ENCODE measurements around the gene MAPK8IP2.

The MAPK8IP2 gene

DNA sequence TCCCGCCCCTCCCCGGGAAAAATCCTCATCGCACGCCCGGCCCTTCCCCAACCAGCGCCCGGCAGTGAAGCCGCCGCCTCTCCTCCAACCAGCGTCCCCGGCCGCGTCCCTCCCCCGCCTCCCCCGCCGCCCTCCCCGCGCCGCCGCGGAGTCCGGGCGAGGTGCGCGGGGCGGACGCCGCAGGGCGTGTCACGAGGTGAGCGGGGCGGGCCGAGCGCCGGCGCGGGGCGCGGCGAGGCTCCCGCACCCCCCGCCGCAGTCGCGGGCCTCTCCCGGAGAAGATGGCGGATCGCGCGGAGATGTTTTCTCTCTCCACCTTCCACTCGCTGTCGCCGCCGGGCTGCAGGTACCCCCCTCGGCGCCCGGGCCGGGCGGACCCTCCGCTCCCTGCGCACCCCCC is at the start of gene MAPK8IP2:
TSS of gene MAPK8IP2 (plus strand) at position 256 of the 400 bp plus-strand sequence. CDS start at position 282, 26 bp downstream.
- no peak for DNase-seq (ENCODE audit: low read depth in 2 of 2)

DNA sequence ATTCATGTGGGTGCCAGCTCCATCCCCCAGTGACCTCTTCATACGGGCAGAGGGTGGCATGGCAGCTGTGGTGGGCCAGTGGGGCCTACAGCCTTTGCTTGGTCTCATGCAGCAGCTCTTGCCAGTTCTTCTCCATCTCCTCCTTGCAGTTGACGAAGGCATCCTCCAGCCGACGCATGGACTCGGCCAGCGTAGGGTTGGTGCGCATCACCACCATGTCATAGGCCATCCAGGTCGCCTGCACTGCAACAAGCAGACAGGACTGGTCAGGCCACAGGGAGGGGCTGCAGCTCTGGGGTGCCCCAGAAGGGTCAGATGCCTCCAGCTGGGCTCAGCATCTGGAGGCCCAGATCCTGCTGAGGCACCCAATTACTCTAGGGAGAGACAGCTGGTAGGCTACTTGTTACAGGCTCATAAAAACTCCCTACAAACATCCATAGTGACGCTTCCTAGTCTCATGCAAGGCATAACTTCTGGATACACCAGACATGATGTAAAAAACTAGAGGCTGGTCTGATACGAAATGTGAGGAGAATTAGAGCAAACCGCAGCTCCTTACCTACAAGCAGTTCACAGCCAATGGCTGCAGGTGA is 49.3 kb upstream of the MAPK8IP2 start:
- DNase-seq (ENCODE audit: low read depth in 2 of 2) = no peak

DNA sequence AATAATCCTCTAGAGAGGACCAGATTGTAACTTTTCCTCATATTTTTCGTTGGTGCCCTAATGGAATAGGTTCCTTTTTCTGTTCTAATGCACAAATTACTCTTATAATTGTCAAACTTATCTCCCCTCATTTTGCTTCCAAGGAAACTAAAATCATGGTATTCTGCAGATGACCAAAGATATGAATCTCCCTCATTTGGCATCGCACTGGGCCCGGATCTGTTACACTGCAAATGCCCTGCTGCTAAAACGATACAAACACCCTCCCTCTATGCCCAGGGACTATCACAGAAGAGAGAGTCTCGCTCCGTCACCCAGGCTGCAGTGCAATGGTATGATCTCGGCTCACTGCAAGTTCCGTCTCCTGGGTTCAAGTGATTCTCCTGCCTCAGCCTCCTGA is 47.3 kb upstream of the MAPK8IP2 start:
- no peak for DNase-seq (ENCODE audit: low read depth in 2 of 2)

DNA sequence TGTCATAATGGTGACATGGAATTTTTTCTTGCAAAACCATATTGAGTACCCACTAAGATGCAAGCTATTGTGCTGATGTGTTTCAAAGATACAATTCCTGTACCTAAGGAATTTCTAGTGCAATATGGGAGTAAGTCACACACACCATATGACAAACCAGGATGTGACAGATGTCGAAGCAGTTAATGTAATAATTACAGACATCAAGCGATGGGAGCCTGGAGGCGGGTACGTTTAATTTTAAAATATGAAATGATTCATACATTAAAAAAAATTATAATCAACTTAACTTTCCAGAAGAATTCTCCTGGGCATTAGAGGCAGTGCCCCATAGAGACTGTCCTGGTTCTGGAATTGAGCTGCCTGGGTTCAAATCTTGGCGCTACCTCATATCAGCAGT is 43.9 kb upstream of the MAPK8IP2 start:
- DNase-seq (ENCODE audit: low read depth in 2 of 2) = no peak

DNA sequence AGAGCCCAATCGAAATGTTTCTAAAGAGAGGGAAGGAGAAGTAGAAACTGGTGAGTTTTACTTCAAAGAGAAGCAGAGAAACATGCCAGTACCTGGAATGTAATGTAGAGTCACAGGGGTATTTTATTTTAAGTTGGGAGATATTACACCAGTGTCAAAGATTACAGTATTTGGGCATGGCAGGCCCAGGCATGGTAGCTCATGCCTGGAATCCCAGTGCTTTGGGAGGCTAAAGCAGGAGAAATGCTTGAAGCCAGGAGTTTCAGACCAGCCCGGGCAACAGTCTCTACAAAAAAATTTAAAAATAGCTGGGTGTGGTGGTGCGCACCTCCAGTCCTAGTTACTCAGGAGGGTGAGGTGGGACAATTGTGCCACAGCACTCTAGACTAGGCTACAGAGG is 40.6 kb upstream of the MAPK8IP2 start:
- DNase-seq (ENCODE audit: low read depth in 2 of 2) = no peak

DNA sequence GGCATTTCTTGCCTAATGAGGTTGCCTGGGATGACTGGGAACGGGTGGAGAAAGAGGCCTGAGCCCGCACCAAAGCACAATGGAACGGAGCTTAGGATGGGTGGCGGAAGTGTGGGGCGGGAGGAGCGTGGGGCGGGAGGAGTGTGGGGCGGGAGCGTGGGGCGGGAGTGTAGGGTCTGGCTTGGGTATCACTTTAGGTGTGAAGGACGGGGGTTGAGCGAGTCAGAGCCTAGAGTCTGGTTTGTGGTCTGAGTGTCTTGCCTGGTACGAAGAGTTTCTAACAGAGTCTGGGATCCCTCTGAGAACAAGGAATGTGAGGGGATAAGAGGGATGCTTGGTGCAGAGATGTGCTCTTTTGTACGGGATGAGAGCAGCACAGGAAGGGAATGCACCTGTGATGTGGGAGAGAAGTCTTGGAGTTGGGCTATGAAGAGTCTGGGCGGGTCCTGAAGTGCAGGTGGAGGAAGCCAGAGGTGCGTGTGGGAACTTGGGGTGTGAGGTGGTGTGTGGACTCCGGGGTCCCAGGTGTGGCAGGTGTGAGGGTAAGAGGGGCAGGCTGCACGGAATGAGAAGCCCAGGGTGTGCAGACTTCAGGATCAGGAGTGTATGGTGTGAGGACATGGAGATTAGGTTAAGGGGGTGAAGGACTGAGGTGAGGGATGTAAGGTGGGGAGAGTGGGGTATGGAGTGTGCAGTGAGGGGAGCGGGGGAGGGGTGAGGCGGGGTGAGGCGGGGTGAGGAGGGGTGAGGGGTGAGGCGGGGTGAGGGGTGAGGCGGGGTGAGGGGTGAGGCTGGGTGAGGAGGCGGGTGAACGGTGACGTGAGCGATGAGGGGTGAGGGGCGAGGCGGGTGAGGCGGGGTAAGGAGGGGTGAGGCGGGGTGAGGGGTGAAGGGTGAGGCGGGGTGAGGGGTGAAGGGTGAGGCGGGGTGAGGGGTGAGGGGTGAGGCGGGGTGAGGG is 38.9 kb upstream of the MAPK8IP2 start:
- DNase-seq (ENCODE audit: low read depth in 2 of 2) = no peak

DNA sequence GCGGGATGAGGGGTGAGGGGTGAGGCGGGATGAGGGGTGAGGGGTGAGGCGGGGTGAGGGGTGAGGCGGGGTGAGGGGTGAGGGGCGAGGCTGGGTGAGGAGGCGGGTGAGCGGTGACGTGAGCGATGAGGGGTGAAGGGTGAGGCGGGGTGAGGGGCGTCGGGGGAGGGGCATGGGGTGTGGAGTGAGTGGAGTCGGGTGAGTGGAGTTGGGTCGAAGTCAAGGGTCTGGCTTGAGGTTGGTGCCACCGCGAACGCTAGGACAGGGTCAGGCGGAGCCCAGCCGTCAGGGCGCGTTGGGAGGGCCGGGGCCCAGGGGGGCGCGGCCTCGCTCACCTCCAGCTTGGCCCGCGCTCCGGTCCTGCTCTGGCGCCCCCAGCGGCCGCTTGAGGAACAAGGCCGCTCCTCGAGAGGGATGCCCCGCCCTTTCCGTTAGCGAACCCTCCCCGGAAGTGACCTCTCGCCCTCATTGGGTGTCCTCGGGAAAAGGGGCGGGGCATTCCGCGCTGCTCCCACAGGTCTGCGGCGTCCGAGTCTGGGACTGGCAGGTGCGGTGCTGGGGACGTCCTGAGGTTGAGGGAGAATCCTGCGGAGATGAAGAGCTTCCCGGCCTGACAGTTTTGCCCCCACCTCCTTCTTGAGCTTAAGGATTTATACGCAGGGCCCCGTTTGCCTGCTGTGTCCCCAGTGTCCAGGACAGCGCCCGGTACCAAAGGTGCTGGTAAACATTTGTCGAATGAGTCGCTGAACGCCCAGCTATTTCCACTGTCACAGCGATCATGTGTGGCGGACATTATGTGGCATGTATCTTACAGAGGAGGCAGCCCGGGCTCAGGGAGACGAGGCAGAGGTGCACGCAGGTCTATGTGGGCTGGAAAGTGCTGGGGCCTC is 37.8 kb upstream of the MAPK8IP2 start, which contains the start of gene SYCE3:
TSS of gene SYCE3 (minus strand) at position 397 of the 890 bp plus-strand sequence. CDS start 6,514 bp downstream, outside the sequence.
- peak; percentile 94 to 97 for DNase-seq (ENCODE audit: low read depth in 2 of 2)

DNA sequence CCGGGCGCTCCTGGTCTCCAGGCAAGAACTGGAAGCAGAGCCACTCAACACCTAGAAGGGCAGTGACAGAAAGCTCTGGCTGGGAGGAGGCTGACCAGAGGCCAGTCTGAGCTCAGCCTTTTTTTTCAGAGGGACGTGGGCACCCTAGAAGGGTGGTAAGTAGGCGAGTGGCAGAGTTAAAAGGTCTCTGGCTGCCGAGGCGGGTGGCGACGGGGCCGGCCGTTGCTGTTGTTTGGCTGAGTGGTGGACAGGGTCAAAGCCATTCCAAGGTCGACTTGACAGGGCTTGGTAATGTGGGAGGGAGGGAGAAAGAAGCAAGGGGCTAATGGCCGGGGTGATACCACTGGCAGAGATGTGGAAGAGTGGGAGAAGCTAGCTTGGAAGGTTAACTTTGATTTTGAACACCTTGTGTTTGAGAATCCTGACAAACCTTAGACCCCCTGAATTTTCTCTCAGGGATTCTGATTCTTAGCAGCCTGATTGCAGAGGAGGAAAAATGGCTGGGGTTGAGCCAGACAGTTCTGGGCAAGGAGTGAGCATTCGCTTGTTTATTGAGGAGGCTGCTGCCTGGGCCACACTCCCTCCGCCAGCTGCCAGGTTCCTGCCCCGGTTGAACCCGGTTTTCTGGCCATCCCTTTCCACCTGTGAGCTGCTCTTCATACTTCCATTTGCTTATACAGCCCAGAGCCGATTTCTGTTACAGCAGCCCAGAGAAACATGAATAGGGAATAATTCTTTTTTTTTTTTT is 37.0 kb upstream of the MAPK8IP2 start:
- DNase-seq (ENCODE audit: low read depth in 2 of 2) = no peak

DNA sequence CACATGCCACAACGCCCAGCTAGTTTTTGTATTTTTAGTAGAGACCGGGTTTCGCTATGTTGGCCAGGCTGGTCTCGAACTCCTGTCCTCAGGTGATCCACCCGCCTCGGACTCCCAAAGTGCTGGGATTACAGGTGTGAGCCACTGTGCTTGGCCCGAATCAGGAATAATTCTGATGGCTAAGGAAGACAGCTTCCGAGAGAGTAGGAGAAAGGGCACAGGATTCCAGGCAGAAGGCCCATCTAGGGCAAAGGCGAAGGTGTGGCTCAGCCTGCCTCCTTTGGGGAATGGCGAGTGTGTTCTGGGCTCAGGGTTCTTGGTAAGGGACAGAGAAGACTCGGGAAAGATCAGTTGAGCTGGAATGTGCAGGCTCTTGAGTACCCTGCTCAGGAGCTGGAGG is 36.3 kb upstream of the MAPK8IP2 start:
- DNase-seq (ENCODE audit: low read depth in 2 of 2) = no peak

DNA sequence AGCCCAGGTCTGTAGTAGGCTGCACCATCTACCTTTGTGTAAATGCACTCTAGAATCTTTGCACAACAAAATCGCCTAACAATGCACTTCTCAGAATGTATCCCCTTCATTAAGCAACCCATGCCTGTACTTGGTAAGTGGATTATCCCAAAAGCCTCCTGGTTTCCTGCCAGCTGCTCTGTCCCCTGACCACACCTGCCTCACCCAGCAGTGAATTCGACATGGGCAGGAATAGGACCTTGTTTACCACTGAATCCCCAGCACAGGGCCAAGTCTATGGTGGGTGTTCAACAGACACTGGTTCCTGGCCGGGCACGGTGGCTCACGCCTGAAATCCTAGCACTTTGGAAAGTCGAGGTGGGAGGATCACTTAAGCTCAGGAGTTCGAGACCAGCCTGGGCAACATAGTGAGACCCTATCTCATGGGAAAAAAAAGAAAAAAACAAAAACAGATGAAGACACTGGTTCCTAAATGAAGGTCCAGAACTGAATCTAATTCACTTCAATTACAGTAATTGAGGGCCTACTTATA is 32.8 kb upstream of the MAPK8IP2 start:
- DNase-seq (ENCODE audit: low read depth in 2 of 2) = no peak

DNA sequence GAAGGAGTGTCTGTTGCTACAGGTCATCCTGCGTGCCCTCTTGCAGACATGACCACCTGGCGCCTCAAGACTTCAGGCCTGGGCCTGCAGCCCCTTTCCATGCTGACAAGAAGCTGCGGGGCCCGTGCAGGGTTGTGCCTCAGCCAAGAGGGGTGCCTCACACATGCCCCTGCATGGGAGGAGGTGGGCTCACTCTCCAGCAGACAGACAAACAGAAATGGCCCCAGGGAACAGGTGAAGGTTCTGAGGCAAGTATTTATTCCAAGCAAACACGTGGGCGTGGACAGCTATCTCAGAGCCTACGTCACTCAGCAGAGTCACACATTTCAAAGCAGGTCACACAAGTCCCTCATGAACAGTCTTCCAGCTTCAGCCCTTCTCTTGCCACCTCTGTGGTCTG is 32.0 kb upstream of the MAPK8IP2 start:
- no peak for DNase-seq (ENCODE audit: low read depth in 2 of 2)

DNA sequence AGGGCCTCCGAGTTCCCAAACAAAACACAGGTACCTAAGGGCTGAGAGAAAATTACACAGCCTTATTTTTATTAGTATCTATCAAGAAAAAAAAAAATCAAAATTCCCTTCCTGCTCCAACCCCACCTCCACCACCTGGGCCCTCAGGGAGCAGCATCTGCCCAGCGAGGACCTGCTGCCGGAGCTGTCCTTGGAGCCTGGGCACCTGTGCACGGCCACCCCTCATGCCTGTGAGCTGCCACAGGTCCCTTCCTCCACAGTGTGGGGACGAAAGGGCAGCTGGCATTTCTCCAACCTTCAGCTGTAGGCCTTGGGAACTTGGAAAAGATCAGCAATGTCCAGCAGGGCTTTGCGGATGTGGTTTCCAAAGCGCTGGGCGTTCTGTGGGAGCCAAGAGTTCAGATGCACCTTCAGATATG is 31.5 kb upstream of the MAPK8IP2 start:
- DNase-seq (ENCODE audit: low read depth in 2 of 2) = no peak

DNA sequence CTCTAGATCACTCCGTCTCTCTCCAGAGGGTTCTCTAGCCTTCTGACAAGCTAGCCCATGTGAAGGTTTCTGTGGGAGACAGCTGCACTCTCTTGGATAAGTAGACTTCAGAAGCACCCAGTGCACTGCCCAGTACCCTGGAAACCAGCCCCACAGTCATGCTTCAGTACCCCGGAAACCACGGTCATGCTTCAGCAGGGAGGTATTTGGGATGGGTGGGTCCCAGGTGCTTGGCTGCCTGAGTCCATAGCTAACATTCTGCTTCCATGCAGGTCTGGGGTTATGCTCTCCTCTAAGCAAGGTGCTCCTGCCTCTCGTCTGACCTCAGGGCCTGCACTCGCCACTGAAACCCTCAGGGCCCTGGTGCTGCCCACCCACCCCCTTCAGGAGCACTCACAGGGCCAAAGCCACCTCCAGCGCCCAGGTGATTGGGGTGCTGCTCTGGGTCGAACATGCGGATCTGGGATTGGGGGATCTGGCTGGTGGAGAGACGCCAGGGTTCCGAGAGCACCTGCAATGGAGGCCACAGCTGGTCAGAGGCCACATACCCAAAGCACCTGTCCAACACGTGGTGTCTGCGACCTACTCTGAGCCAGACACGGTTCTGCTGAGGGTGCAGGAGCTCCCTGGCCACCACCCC is 30.6 kb upstream of the MAPK8IP2 start:
- DNase-seq (ENCODE audit: low read depth in 2 of 2) = no peak

DNA sequence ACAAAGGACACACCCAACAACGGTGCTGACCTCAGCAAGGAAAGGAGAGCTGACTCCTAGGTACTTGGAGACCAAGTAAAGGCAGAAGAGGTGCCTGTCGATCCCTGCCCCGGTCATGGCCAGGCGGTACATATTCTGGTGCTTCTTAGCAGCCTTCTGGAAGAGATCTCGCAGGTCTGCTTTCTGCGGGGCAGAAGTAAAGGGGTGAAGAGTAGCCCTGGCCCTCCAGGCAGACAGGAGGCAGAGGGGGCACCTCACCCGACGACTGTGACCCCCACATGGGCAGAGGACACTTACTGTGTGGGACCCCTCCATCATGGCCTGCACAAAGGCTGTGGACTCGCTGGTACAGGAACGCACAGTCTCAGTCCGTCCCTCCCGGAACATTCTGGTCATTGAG is 29.7 kb upstream of the MAPK8IP2 start:
- DNase-seq (ENCODE audit: low read depth in 2 of 2) = no peak

DNA sequence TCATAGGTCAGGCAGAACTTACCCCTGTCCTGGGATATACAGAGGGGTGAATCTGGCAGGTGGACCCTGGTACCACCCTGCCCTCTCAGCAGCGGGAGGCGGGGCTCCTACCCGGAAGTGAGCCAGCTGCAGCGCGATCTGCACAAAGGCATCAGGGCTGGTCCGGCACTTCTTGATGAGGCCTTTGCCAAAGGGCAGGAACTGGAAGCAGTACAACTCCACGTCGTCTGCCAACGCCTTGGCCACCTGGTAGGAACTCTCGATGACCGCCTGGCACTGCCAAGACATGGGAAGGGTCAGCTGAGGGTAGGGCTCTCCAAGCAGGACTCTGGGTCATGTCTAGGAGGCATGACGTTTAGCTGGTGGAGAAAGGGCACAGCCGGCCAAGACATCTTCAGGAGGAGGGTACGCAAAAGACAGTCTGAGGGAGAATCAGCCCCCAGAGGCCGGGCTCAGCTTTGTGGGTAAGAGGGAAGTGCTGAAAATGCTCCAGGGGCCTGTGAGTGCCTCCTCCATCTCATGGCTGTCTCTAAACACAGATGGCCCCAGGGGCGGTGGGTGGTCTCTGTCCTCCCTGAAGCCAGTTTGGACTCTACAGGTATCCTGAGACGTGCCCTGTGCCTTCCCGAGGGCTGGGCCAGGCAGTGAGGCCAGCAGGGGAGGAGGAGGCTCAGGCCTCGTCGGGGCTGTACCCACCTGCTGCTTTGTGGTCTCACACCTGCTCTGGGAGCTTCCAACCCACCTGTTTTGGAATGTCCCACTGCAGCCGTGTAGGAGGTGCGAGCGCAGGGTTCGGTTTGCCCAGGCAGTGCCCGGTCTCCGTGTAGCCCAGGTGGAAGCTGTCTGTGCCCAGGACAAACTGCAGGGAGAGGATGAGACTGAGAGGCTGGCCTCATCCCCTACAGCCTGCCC is 29.1 kb upstream of the MAPK8IP2 start:
- DNase-seq (ENCODE audit: low read depth in 2 of 2) = no peak

DNA sequence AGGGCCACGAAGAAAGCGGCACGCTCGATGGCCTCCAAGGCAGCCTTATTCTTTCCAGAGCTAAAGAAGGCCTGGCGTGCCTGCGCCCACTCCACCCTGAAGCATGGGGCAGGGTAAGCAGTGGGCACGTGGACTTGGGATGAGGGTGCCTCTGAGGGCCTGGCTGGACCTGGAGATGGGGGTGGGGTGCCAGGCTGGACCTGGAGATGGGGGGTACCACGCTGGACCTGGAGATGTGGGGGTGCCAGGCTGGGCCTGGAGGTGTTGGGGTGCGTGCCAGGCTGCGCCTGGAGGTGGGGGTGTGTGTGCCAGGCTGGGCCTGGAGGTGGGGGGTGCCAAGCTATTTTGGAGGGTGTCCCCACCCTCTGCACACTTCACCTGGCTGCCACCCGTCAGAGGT is 27.6 kb upstream of the MAPK8IP2 start:
- DNase-seq (ENCODE audit: low read depth in 2 of 2) = no peak

DNA sequence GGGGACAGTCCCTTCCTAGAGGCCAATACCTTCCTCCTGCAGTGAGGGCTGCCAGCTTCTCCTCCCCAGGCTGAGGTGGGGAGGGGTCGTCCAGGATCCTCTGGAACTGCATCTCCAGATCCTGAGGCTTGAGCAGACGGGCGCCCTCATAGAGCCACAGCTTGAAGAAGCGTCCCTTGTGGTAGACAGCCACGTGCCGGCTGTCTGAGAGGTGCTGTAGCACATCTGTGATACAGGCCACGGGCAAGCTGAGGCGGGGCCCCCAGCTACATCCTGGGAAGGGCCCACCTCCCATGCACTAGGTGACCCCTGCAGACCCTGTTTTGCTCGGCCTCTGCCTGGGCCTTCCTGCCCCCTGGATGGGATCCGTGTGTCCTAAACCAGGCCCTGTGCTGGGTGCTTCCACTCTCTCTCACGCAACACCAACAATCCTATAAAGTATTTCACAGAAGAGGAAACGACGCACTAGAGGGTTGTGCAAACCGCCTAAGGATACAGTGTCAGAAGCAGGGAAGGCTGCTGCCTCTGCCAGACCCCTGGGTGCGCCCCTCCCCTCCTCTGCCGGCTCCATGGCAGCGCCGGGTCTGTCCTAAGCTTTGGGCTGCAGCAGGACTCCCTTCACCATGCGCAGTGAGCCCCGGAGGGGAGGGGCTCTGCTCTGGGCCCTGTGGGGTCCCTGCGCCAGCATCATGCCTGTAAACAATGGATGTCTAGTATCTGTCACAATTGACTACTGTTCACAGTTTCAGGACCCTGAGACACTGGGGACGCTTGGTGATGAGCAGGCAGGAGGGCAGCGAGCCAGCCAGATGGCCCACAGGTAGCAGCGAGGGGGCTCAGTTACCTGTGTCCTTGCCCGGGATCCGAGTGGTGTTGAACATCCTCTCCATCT is 26.9 kb upstream of the MAPK8IP2 start:
- no peak for DNase-seq (ENCODE audit: low read depth in 2 of 2)

DNA sequence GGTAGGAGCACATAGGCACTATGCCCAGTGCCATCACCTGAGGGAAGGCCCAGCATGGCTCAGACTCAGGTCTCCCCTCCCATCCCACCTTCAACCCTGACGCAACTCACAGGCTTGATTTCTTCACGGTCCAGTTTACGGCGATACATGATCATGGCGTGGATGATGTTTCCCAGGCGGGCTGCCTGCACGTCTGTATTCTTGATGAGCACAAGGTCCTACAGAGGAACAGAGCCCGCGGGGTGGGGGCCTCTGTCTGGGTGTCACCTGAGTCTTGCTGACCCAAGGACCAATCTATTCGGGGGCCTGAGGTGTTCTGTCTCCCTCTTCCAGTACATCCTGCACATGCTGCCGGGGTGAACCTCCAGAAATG is 26.2 kb upstream of the MAPK8IP2 start:
- DNase-seq (ENCODE audit: low read depth in 2 of 2) = no peak
